ENCODE results near the gene RINL. TPM values are rescaled to one million over a fixed set of nuclear protein-coding genes. Genes with fewer than 3 reads are reported as not detected.

Gene RINL
- total RNA-seq, 4 donors from 2014 or later: 5.5 to 14.0 (median 11.6) TPM

GRCh38 chr19:38900743-38901190 lies 22.7 kb upstream of the RINL start:
- WGBS, 2 donors: 37 to 43% methylated on average over 3 of the region's 3 CpGs
- DNase-seq (ENCODE audit: low spot score in 2 of 2): no peak
- TF ChIP-seq CTCF (IDR thresholded peaks at IDR 0.05) (no peak), POLR2A (IDR thresholded peaks at IDR 0.05) (no peak)
- intact Hi-C loops (cut with DNase I; ENCODE audit: low total_unique reads): no loop called here
- no peak overlapping the region for H3K4me3 ChIP-seq (ENCODE audit: low read depth, poor library complexity, severe bottlenecking)

GRCh38 chr19:38900202-38900629 lies 22.1 kb upstream of the RINL start:
- DNase-seq (ENCODE audit: low spot score in 2 of 2): no peak
- intact Hi-C loops (cut with DNase I; ENCODE audit: low total_unique reads): no loop called here

GRCh38 chr19:38899447-38900201 lies 21.5 kb upstream of the RINL start, which contains the start of the genes NFKBIB and SIRT2:
NFKBIB (plus strand) TSS chr19:38899969; CDS start chr19:38900033, 64 bp downstream.
SIRT2 (minus strand) TSS chr19:38899618; CDS start chr19:38899521, 97 bp downstream.
- TF ChIP-seq CTCF (IDR thresholded peaks at IDR 0.05) (no peak), POLR2A (IDR thresholded peaks at IDR 0.05) (peak in 1 of 2 donors; percentile 52)
- peak within 1 kb of the TSS; percentile 62 for H3K4me3 ChIP-seq (ENCODE audit: low read depth, poor library complexity, severe bottlenecking)
- intact Hi-C loops (cut with DNase I; ENCODE audit: low total_unique reads): loop anchor here (5.0 kb wide), 1 partner anchor 923 kb away; no protein-coding TSS in a partner anchor
- WGBS, 2 donors: 0% methylated on average over 35 to 47 of the region's 64 CpGs
- peak; percentile 100 for DNase-seq (ENCODE audit: low spot score in 2 of 2)

More at GRCh38 chr19:38900202-38900629, 22.1 kb upstream of the RINL start:
- H3K4me3 ChIP-seq (ENCODE audit: low read depth, poor library complexity, severe bottlenecking): peak overlapping the region; percentile 62
- WGBS, 2 donors: 0 to 1% methylated on average over 8 of the region's 8 CpGs
- no peak for TF ChIP-seq CTCF (IDR thresholded peaks at IDR 0.05)

GRCh38 chr19:38898788-38899446 lies 20.8 kb upstream of the RINL start:
- DNase-seq (ENCODE audit: low spot score in 2 of 2): peak in 1 of 2 donors; percentile 45
- 3 to 4% methylated on average over 16 to 18 of the region's 25 CpGs for WGBS, 2 donors
- H3K4me3 ChIP-seq (ENCODE audit: low read depth, poor library complexity, severe bottlenecking): peak overlapping the region; percentile 60
- intact Hi-C loops (cut with DNase I; ENCODE audit: low total_unique reads): loop anchor here (5.0 kb wide), 1 partner anchor 923 kb away; no protein-coding TSS in a partner anchor
- no peak for TF ChIP-seq CTCF (IDR thresholded peaks at IDR 0.05)
- TF ChIP-seq POLR2A (IDR thresholded peaks at IDR 0.05): no peak

- WGBS, 2 donors: 72 to 73% methylated on average over 9 of the region's 9 CpGs
- intact Hi-C loops (cut with DNase I; ENCODE audit: low total_unique reads): loop anchor here (5.0 kb wide), 1 partner anchor 927 kb away; no protein-coding TSS in a partner anchor
- no peak for DNase-seq (ENCODE audit: low spot score in 2 of 2)
- TF ChIP-seq POLR2A (IDR thresholded peaks at IDR 0.05) (no peak), CTCF (IDR thresholded peaks at IDR 0.05) (no peak)
- H3K4me3 ChIP-seq (ENCODE audit: low read depth, poor library complexity, severe bottlenecking): no peak overlapping the region
These were observed 16.9 kb upstream of the RINL start for GRCh38 chr19:38894968-38895367.

Measured in lower leg skin (tissue), 4 donors.